HG02840 (cell line): ENCODE measurements around the gene SRCIN1.
"Not testable (repeated sequence)": the region's sequence is repeated elsewhere in the genome, so short reads cannot be mapped to it uniquely, and the experiment has no call there.

Source experiments
- ATAC-seq: cut with Tn5 transposase; IDR thresholded peaks from one replicate; pipeline ENCODE4 v1.9.1; 2021; ENCODE audit warnings: mild to moderate bottlenecking, moderate library complexity, moderate number of reproducible peaks; ENCODE audit not compliant: unreplicated experiment, low FRiP score

SRCIN1 gene

GRCh38 chr17:38605841-38606645 lies at the start of gene SRCIN1:
Gene SRCIN1 (minus strand): TSS chr17:38605952. CDS start chr17:38605705, 247 bp downstream.
- ATAC-seq, result no peak

- no peak for ATAC-seq
Measured at GRCh38 chr17:38654411-38655398, 49.0 kb upstream of the SRCIN1 start.

GRCh38 chr17:38653679-38654078 lies 47.9 kb upstream of the SRCIN1 start:
- ATAC-seq, result no peak

GRCh38 chr17:38653230-38653629 lies 47.5 kb upstream of the SRCIN1 start:
- no peak for ATAC-seq

DNA sequence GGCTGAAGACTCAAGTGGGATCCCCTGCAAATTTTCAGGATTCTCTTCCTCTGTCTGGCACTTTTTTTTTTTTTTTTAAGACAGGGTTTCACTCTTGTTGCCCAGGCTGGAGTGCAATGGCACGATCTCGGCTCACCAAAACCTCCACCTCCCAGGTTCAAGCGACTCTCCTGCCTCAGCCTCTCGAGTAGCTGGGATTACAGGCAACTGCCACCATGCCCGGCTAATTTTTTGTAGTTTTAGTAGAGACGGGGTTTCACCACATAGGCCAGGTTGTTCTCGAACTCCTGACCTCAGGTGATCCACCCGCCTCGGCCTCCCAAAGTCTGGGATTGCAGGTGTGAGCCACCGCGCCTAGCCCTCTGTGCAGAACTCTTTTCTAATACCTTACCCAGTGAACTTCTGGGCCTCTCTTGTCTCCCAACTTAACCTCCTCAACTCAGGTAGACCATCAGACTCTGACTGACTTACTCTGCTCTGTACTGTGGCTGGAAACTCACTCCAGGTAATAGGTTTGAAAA lies 45.0 kb upstream of the SRCIN1 start:
- not testable (repeated sequence) for ATAC-seq

DNA sequence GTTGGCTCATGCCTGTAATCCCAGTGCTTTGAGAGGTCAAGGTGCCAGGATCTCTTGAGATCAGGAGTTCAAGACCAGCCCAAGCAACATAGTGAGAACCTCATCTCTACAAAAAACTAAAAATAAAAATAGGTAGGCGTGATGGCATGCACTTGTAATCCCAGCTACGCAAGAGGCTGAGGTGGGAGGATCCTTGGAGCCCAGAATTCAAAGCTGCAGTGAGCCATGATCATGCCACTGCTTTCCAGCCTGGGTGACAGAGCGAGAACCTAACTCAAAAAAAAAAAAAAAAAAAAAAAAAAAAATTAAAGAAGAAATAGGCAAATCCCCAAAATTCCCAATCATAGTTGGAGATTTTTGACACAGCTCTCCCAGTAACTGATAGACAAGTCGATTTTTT lies 32.2 kb upstream of the SRCIN1 start:
- ATAC-seq, result no peak

DNA sequence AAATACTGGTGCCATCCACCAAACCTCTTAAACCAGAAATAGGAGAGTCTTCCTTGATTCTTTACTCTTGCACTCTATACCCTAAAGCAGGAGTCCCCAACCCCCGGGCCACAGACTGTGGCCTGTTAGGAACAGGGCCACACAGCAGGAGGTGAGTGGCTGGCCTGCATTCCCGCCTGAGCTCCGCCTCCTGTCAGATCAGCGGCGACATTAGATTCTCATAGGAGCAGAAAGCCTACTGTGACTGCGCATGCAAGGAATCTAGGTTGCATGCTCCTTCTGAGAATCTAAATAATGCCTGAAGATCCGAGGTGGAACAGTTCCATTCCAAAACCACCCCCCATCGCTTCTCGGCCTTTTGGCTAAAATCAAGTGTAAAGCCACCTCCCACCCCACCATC lies 30.3 kb upstream of the SRCIN1 start:
- no peak for ATAC-seq

GRCh38 chr17:38632334-38632733 lies 26.6 kb upstream of the SRCIN1 start:
- no peak for ATAC-seq

DNA sequence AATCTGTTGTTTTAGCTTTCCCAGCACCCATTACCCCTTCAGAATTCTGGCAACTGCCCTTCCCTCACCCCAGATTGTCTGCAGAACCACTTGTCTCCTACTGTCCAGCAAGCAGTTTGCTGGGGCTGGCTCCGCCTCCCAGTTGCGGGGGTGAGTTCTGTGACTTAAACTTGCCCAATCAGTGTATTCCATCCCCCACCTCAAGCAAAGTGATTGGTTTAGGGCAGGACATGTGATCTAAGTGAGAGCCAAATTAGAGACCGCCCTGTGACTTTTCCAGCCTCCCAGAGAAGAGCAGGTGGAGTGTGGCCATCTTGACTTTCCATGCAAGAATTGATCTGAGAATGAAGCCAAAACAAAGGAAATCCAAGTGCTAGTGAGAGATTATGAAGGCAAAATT lies 22.7 kb upstream of the SRCIN1 start:
- no peak for ATAC-seq

- no peak for ATAC-seq
Measured at GRCh38 chr17:38627957-38628356, 22.2 kb upstream of the SRCIN1 start.

GRCh38 chr17:38626606-38627226 lies 21.0 kb upstream of the SRCIN1 start:
- ATAC-seq, result not testable (repeated sequence)

GRCh38 chr17:38625482-38625881 lies 19.7 kb upstream of the SRCIN1 start:
- ATAC-seq, result no peak

DNA sequence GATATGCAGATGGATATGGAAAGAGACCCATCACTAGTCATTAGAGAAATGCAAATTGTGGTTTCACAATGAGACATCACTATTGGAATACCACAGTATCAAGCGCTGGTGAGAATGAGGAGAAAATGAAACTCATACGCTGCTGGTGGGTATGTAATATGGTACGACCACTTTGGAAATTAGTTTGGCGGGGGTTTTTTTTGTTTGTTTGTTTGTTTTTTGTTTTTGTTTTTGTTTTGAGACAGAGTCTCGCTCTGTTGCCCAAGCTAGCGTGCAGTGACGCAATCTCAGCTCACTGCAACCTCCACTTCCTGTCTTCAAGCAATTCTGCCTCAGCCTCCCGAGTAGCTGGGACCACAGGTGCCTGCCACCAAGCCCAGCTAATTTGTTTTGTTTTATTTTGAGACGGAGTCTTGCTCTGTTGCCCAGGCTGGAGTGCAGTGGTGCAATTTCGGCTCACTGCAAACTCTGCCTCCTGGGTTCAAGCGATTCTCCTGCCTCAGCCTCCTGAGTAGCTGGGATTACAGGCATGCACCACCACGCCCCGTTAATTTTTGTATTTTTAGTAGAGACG lies 19.1 kb upstream of the SRCIN1 start:
- ATAC-seq, result not testable (repeated sequence)

DNA sequence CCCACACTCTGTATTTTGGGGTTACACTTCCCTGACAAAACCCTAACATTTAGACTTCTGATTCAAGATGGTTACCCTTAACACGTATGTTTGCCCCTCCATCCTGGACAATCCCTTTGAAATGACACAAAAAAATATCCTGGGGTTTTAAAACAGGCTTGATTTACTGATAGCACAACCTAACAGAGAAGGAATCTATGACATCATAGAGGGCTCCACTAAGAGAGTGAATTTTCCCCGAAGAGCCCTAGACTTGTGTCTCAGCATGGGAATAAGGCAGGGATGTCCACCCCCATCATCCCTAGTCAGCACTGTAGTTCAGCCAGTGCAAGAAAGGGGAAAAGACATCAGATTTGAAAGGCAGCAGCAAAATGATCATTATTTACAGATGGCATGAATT lies 15.8 kb upstream of the SRCIN1 start:
- ATAC-seq, result no peak

GRCh38 chr17:38620551-38621277 lies 15.0 kb upstream of the SRCIN1 start:
- ATAC-seq, result no peak

DNA sequence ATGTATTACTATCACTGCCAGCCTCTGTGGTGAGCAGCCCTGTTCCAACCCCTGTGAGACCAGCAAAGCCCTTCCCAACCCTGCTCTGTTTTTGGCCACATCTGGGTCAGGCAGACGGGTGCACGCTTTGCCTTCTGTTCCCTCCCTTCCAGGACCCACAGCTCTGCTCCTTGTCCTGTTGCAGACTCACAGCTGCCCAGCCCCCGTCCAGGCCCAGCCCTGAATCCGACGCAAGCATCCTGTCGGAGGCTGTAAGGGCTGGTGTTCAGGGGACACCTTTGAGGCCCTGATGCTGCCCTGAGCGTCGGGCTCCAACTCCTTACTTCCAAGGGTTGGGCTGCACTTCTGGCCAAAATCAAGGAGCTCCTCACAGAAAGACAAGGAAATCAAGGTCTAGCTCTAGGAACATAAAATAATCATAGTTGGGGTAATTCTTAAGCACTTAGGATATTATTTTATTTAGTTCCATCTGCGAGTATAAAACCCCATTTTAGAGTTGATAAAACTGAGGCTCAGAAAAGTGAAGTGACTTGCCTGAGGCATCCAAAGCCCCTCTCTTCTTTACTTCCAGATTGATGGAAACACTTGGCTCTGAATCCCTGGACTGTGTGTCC lies 14.3 kb upstream of the SRCIN1 start:
- no peak for ATAC-seq

GRCh38 chr17:38619451-38619795 lies 13.7 kb upstream of the SRCIN1 start:
- ATAC-seq, result no peak

GRCh38 chr17:38617967-38618760 lies 12.4 kb upstream of the SRCIN1 start:
- no peak for ATAC-seq
